SK-N-SH treated with all-trans-retinoic acid at 6 μM for 48 hours (cell line): ENCODE measurements around the gene BRD4.

Experiments
- ARNTL ChIP-seq: fragments of 450-650 bp; formaldehyde crosslinking; IDR thresholded peaks from 2 replicates; pipeline ENCODE4 v1.5.0; 2020; ENCODE audit warnings: low read depth, mild to moderate bottlenecking, moderate library complexity, borderline replicate concordance
- CSRNP3 ChIP-seq: fragments of 250-450 bp; sonication (Bioruptor Pico); IDR thresholded peaks from 2 replicates; pipeline ENCODE4 v1.5.1; 2021; ENCODE audit warnings: mild to moderate bottlenecking, moderate library complexity
- OSR1 ChIP-seq: fragments of 250-450 bp; sonication (Bioruptor Pico); IDR thresholded peaks from 2 replicates; pipeline ENCODE4 v1.8.0; 2022; ENCODE audit warnings: moderate library complexity, mild to moderate bottlenecking, inconsistent platforms
- PATZ1 ChIP-seq: fragments of 250-450 bp; sonication (Bioruptor Pico); IDR thresholded peaks from 2 replicates; pipeline ENCODE4 v1.8.0; 2020; ENCODE audit warnings: mild to moderate bottlenecking, moderate library complexity, borderline replicate concordance
- PPARA ChIP-seq: fragments of 250-450 bp; sonication (Bioruptor Pico); IDR thresholded peaks from 2 replicates; pipeline ENCODE4 v1.5.0; 2020; ENCODE audit warnings: mild to moderate bottlenecking, borderline replicate concordance
- ZFP30 ChIP-seq: fragments of 450-650 bp; formaldehyde crosslinking; IDR thresholded peaks from 2 replicates; pipeline ENCODE4 v1.5.0; 2022; ENCODE audit warnings: mild to moderate bottlenecking, moderate library complexity
- TF ChIP-seq, protein P1 (sequence below): fragments of 250-450 bp; sonication (Bioruptor Pico); IDR thresholded peaks from 2 replicates; pipeline ENCODE4 v1.5.0; 2020; ENCODE audit warnings: mild to moderate bottlenecking, moderate library complexity
- TF ChIP-seq, protein P2 (sequence below): fragments of 250-450 bp; sonication (Bioruptor Pico); IDR thresholded peaks from 2 replicates; pipeline ENCODE4 v1.8.0; 2021; ENCODE audit warnings: low read depth, mild to moderate bottlenecking, moderate library complexity, borderline replicate concordance

- TF ChIP-seq ZFP30 (no peak), PATZ1 (CRISPR knock-in tag) (no peak), OSR1 (CRISPR knock-in tag) (no peak), ARNTL (CRISPR knock-in tag) (no peak), CSRNP3 (CRISPR knock-in tag) (no peak), PPARA (CRISPR knock-in tag) (no peak)
- TF ChIP-seq, protein P1, sequence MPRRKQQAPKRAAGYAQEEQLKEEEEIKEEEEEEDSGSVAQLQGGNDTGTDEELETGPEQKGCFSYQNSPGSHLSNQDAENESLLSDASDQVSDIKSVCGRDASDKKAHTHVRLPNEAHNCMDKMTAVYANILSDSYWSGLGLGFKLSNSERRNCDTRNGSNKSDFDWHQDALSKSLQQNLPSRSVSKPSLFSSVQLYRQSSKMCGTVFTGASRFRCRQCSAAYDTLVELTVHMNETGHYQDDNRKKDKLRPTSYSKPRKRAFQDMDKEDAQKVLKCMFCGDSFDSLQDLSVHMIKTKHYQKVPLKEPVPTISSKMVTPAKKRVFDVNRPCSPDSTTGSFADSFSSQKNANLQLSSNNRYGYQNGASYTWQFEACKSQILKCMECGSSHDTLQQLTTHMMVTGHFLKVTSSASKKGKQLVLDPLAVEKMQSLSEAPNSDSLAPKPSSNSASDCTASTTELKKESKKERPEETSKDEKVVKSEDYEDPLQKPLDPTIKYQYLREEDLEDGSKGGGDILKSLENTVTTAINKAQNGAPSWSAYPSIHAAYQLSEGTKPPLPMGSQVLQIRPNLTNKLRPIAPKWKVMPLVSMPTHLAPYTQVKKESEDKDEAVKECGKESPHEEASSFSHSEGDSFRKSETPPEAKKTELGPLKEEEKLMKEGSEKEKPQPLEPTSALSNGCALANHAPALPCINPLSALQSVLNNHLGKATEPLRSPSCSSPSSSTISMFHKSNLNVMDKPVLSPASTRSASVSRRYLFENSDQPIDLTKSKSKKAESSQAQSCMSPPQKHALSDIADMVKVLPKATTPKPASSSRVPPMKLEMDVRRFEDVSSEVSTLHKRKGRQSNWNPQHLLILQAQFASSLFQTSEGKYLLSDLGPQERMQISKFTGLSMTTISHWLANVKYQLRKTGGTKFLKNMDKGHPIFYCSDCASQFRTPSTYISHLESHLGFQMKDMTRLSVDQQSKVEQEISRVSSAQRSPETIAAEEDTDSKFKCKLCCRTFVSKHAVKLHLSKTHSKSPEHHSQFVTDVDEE: no peak
- TF ChIP-seq, protein P2, sequence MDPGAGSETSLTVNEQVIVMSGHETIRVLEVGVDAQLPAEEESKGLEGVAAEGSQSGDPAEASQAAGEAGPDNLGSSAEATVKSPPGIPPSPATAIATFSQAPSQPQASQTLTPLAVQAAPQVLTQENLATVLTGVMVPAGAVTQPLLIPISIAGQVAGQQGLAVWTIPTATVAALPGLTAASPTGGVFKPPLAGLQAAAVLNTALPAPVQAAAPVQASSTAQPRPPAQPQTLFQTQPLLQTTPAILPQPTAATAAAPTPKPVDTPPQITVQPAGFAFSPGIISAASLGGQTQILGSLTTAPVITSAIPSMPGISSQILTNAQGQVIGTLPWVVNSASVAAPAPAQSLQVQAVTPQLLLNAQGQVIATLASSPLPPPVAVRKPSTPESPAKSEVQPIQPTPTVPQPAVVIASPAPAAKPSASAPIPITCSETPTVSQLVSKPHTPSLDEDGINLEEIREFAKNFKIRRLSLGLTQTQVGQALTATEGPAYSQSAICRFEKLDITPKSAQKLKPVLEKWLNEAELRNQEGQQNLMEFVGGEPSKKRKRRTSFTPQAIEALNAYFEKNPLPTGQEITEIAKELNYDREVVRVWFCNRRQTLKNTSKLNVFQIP (CRISPR knock-in tag): no peak
Measured at GRCh38 chr19:15274477-15274876, 57.9 kb downstream of the BRD4 start.
